Subcutaneous adipose tissue (tissue), 4 donors: ENCODE measurements around the gene TLE7. TPM values are rescaled to one million over a fixed set of nuclear protein-coding genes. Genes with fewer than 3 reads are reported as not detected.

Experiments
- total RNA-seq, 4 donors: library from RNA; depleted of rRNA; stranded (reverse); fragments of >200 nt; gene quantifications; one replicate each; pipeline ENCODE4 v1.1.0, GENCODE V29; 2016
- TF ChIP-seq, protein P1 (sequence below): fragments of 450-650 bp; IDR thresholded peaks from one replicate; pipeline ENCODE4 v1.5.1; 2016; ENCODE audit warnings: low read depth, mild to moderate bottlenecking, control low read depth, antibody characterized with exemption, moderate library complexity

Gene TLE7
- total RNA-seq, 4 donors from 2014 or later: not detected

DNA sequence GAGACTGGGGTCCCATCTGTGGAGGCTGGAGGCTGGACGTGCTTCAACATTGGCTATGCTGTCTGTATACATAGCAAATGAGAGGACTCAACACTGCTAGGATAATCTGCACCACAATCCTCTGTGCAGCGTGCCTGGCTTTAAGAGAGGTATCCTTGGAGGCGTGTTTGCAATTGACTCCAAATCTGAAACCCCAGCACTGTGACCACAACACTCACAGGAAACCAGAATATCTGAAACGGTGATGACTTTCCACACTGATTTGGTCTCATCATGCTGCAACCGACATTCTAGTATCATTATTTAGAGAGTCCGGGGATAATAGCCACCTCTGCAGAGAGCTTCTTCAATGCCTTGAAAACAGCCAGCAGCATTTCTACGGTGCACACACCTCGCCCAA is 35.1 kb downstream of the TLE7 start:
- TF ChIP-seq, protein P1, sequence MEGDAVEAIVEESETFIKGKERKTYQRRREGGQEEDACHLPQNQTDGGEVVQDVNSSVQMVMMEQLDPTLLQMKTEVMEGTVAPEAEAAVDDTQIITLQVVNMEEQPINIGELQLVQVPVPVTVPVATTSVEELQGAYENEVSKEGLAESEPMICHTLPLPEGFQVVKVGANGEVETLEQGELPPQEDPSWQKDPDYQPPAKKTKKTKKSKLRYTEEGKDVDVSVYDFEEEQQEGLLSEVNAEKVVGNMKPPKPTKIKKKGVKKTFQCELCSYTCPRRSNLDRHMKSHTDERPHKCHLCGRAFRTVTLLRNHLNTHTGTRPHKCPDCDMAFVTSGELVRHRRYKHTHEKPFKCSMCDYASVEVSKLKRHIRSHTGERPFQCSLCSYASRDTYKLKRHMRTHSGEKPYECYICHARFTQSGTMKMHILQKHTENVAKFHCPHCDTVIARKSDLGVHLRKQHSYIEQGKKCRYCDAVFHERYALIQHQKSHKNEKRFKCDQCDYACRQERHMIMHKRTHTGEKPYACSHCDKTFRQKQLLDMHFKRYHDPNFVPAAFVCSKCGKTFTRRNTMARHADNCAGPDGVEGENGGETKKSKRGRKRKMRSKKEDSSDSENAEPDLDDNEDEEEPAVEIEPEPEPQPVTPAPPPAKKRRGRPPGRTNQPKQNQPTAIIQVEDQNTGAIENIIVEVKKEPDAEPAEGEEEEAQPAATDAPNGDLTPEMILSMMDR: no peak

DNA sequence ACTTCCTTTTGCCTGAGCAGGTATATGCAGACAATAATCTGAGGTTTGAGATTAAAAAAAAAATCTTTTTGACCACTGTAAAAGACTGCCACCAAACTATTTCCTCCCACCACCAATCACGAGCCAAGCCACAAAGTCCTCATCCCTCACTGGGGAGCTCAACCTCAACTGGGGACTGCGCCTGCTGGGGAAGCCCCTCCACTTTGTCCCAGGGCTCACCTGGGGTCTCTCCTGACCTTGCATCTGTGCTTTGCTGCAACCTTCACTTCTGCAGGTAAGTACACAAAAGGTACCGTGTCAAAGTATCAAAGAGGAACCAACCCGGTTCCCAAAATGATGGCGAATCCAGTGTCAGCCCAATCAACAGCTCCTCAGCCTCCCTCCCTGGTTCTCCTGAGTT is 35.5 kb downstream of the TLE7 start:
- TF ChIP-seq, protein P1: no peak

DNA sequence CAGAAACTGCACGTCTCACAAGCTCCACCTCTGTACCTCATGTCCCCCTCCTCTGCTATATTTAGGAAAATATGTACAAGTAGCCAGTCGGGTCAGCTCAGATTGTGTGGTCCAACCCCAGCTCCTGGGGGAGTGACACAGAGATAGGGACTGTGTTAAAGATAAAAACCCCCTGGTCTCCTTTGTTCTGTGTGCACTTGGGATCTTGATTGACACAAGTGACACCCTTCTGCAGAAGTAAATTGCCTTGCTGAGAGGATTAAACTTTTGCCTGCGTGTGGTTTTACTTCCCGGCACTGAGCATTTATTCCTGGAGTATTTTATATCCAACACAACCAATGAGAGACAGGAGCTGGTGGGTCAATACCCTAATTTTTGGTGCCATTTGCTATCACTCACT is 37.5 kb downstream of the TLE7 start:
- TF ChIP-seq, protein P1: no peak

DNA sequence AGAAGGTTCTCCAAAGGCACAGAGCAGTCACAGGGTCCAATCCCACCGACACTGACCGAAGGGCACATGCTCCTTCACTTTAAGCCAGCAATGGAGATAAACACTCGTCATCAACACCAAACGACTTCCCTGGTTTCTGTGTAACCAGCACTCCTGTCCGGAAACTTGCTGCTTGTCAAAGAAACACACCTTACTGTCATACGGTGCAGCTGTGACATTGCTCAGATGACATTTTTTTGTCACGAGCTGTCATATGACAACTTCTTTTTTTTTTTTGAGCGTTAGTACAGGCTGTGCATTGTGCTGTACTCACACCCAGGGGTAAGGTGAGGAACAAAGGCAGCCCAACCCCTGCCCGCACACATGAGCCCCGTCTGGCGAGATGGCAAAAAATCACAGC is 39.2 kb downstream of the TLE7 start:
- TF ChIP-seq, protein P1: no peak

DNA sequence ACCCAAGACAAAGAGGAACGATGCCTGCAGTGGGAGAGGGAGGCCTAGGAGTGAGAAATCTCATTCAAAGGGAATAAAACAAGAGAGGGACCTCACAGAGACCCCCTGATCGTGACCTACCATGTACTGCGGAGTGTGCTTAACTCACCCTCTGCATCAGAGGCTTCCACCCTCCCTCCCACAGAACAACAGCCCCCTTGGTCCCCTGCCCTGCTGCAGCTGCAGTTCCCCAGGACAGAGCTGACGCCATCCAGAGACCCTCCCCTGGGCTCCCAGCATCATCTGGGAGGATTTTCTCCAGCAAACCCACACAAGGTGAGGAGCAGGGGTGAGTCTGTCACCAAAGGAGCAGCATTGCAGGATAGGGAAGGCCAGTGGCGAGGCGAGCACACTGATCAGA is 39.8 kb downstream of the TLE7 start:
- TF ChIP-seq, protein P1: no peak

DNA sequence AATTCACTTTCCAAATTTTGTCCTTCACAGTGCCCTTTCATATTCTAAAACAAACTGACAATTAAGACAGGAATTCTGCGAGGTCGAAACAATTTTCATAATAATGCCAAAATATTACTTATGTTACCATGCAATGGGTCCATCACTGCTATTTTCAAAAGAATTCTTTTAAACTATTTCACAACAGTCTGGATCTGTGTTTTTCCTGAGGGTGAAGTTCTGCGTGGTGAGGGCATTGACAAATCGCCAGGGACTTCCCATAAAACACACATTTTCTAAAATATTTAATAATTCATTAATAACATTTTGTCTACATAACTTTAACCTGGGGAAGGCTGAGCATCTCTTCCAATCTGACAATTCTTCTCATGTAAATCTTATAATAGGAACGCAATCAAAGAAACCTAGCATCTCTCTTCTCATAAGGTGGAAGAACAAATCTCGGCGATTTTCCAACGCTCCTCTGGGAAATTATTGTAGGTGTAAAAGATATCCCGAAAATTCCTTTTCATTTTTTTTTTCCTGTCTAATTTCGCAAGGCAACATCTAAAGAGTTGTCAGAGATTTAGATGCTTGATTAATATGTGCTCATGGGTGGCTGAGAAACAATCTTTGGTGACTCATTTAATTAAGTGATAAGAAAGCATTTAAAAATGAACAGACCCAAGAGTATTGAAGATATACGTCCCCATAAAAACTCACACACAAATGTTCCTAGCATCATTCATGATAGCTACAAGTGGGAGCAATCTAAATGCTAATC is 41.9 kb downstream of the TLE7 start:
- TF ChIP-seq, protein P1: no peak

DNA sequence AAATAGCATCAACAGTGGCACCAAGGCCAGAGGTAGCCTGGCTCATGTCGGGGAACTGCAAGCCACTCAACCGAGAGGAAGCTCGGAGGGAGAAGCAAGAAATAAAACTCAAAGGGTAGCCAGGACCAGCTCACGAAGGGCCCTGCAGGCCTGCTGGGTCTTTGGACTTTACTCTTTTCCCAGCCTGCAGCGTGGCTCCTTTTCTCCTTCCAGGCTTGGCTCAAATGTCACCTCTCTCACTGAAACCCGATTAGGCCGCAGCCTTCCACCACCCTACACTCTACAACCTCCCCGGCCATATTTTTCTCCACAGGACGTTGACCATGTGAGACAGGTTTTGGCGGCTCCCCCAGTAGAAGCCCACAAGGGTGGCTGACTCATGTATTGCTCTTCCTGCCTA is 45.3 kb downstream of the TLE7 start:
- TF ChIP-seq, protein P1: no peak
